A549 (cell line): ENCODE data around the gene SDE2. TPM values are rescaled to one million over a fixed set of nuclear protein-coding genes. Genes with fewer than 3 reads are reported as not detected.
"Not testable (repeated sequence)": the region's sequence is repeated elsewhere in the genome, so short reads cannot be mapped to it uniquely, and the experiment has no call there.

ENCODE experiments used
- ATAC-seq, 2 experiments: fragments of 200-7000 bp in 1 of 2; fragments of >200 bp in 1 of 2; cut with Nextera tagmentation in 1 of 2; cut with Tn5 transposase in 1 of 2; 3 replicates each; pipeline versions ENCODE4 v1.8.0 to v1.9.1; 2018 to 2020; ENCODE audit warnings: mild to moderate bottlenecking in 1 of 2, moderate library complexity in 1 of 2
- CTCF ChIA-PET: fragments of 300-600 bp; sonication (Branson Sonifier 250); formaldehyde crosslinking; extraction: SDS; loops from one replicate; lab custom pipeline; 2021; ENCODE audit warnings: antibody characterized with exemption, inconsistent platforms; lab: Yijun Ruan, JAX
- POLR2A ChIA-PET: fragments of 350-600 bp; formaldehyde crosslinking; extraction: SDS; loops from one replicate; lab custom pipeline; 2021; ENCODE audit warnings: antibody characterized with exemption, inconsistent platforms; lab: Yijun Ruan, JAX
- DNase-seq, 2 experiments: peaks; one replicate each; pipeline versions ENCODE4 v3.0.0 to v3.0.0-alpha.2; 2011 to 2016; ENCODE audit warnings: low read depth in 1 of 2, low spot score in 1 of 2
- FAIRE-seq: peaks from 2 replicates; lab custom pipeline; 2011; peaks lifted over from hg19 to GRCh38; lab: Jason Lieb, UNC
- H3K27ac ChIP-seq, 2 experiments: fragments of >200 bp; sonication (Bioruptor Twin); formaldehyde crosslinking; 3 replicates each; pipeline ENCODE4 v1.5.1; 2016 to 2017
- H3K4me1 ChIP-seq: fragments of >200 bp; sonication (Bioruptor Twin); formaldehyde crosslinking; 3 replicates; pipeline ENCODE4 v1.6.1; 2016
- H3K4me2 ChIP-seq: fragments of >200 bp; sonication (Bioruptor Twin); formaldehyde crosslinking; 3 replicates; pipeline ENCODE4 v1.6.1; 2016
- H3K4me3 ChIP-seq: fragments of >200 bp; sonication (Bioruptor Twin); formaldehyde crosslinking; 3 replicates; pipeline ENCODE4 v1.5.1; 2016
- H3K9me3 ChIP-seq: fragments of >200 bp; sonication (Bioruptor Twin); formaldehyde crosslinking; 3 replicates; pipeline ENCODE4 v1.6.1; 2016
- BHLHE40 ChIP-seq: IDR thresholded peaks from 2 replicates; pipeline ENCODE4 v1.6.1; 2012; ENCODE audit warnings: low read depth, low read length, inconsistent platforms
- CBX8 ChIP-seq: fragments of 200-600 bp; sonication (generic); IDR thresholded peaks from 2 replicates; pipeline ENCODE4 v1.6.1; 2016
- ESRRA ChIP-seq: fragments of 150-350 bp; IDR thresholded peaks from 2 replicates; pipeline ENCODE4 v1.6.1; 2014; ENCODE audit warnings: mild to moderate bottlenecking, low read length, borderline replicate concordance
- HOXA7 ChIP-seq: fragments of 250-450 bp; sonication (Bioruptor Pico); IDR thresholded peaks from 2 replicates; pipeline ENCODE4 v1.5.0; 2020; ENCODE audit warnings: mild to moderate bottlenecking, moderate library complexity
- KDM1A ChIP-seq: fragments of 200-600 bp; sonication (generic); IDR thresholded peaks from 2 replicates; pipeline ENCODE4 v1.6.1; 2016; ENCODE audit warnings: low read depth, mild to moderate bottlenecking
- PHF8 ChIP-seq: fragments of 200-600 bp; sonication (generic); IDR thresholded peaks from 2 replicates; pipeline ENCODE4 v1.6.1; 2016; ENCODE audit warnings: low read depth, mild to moderate bottlenecking, antibody characterized with exemption, moderate library complexity, borderline replicate concordance
- REST ChIP-seq: fragments of 200-600 bp; sonication (generic); IDR thresholded peaks from 2 replicates; pipeline ENCODE4 v1.6.1; 2016; ENCODE audit warnings: antibody characterized with exemption, mild to moderate bottlenecking, moderate library complexity
- SREBF2 ChIP-seq: fragments of 450-650 bp; IDR thresholded peaks from 2 replicates; pipeline ENCODE4 v1.6.1; 2014; ENCODE audit warnings: mild to moderate bottlenecking, moderate library complexity
- ZSCAN20 ChIP-seq: fragments of 250-450 bp; sonication (Bioruptor Pico); IDR thresholded peaks from 2 replicates; pipeline ENCODE4 v1.8.0; 2022; ENCODE audit warnings: mild to moderate bottlenecking, moderate library complexity
- WGBS: methylation state at CpG from one replicate; pipeline ENCODE4 v1.1.6; 2017; ENCODE audit errors: missing lambda C conversion rate; 5-methylcytosine and 5-hydroxymethylcytosine counted together
- polyA plus RNA-seq, 4 experiments: library from polyadenylated mRNA; depleted of rRNA in 3 of 4; stranded (reverse); fragments of >200 nt; fragmentation: RNase III in 1 of 4; extraction: RNeasy Plus Mini Kit Qiagen cat#74134 plus additional on column Dnase treatment in 1 of 4; gene quantifications; 2 replicates in 3 of 4; 3 replicates in 1 of 4; pipeline ENCODE4 v1.2.3, GENCODE V29; 2011 to 2017
- TF ChIP-seq, protein P1 (sequence below): fragments of 150-350 bp; IDR thresholded peaks from 2 replicates; pipeline ENCODE4 v1.6.1; 2014; ENCODE audit warnings: low read depth, mild to moderate bottlenecking, low read length
- TF ChIP-seq, protein P2 (sequence below): fragments of 250-450 bp; sonication (Bioruptor Pico); IDR thresholded peaks from 2 replicates; pipeline ENCODE4 v1.5.0; 2020; ENCODE audit warnings: low read depth, mild to moderate bottlenecking, moderate library complexity

The SDE2 gene
- polyA plus RNA-seq, 2 of the 4 experiments (the other 2 are of a cell fraction): 9.2 to 24.8 TPM

- WGBS: 95% methylated on average over 8 of the region's 8 CpGs
- H3K4me1 ChIP-seq: peaks cover 33% of the 10 kb centered on the region; the same call in 2 of the 3 replicates
- no peak overlapping the region for H3K4me2 ChIP-seq
- POLR2A ChIA-PET: interaction anchor here (1.0 to 2.1 kb wide), 2 partner anchors 13 to 60 kb away, joined by 3 to 14 read pairs; no protein-coding TSS in a partner anchor
- CTCF ChIA-PET: no interaction called here
- H3K27ac ChIP-seq: no peak overlapping the region
- no peak for ATAC-seq
- TF ChIP-seq CBX8: no peak
- TF ChIP-seq HOXA7 (CRISPR knock-in tag): no peak
- TF ChIP-seq SREBF2: no peak
- no peak for TF ChIP-seq ZSCAN20 (CRISPR knock-in tag)
- TF ChIP-seq, all 56 proteins: peak for 0
- DNase-seq: no peak
- H3K9me3 ChIP-seq: no peaks in the 10 kb centered on the region
- no peak for FAIRE-seq
- H3K4me3 ChIP-seq: no peak overlapping the region
Measured at GRCh38 chr1:226001088-226001487, 1.9 kb upstream of the SDE2 start.

DNA sequence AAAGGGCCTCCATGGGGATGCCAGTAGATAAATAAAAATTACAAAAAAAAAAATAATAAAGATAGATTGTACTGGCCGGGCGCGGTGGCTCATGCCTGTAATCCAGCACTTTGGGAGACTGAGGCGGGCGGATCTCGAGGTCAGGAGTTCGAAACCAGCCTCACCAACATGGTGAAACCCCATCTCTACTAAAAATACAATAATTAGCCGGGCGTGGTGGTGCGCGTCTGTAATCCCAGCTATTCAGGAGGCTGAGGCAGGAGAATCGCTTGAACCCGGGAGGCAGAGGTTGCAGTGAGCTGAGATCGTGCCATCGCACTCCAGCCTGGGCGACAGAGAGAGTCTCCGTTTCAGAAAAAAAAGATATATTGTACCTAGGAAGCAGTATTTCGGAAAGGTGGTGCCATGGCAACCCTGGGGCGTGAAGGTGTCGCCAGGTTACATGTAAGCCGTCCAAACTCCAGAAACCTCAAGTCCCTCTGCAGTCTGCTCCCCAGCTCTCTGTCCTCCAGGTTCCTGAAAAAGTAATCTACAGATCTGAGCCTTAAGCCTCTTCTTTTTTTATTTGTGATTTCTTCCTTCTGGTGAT is 1.4 kb upstream of the SDE2 start:
- H3K4me3 ChIP-seq, DNase-seq, ATAC-seq, H3K4me2 ChIP-seq, CTCF ChIA-PET, H3K9me3 ChIP-seq, H3K27ac ChIP-seq, FAIRE-seq: not testable (repeated sequence)
- H3K4me1 ChIP-seq: peaks cover 35% of the 10 kb centered on the region; the same call in 2 of the 3 replicates
- WGBS: 92% methylated on average over 21 of the region's 21 CpGs
- POLR2A ChIA-PET: interaction anchor here (1.4 to 2.1 kb wide), 2 partner anchors 10 to 13 kb away, joined by 14 to 17 read pairs; no protein-coding TSS in a partner anchor

GRCh38 chr1:225999912-226000337 is 782 bp upstream of the SDE2 start:
- ATAC-seq (no peak), DNase-seq (no peak), FAIRE-seq (no peak)
- ChIA-PET CTCF (interaction anchor here (0.7 to 1.3 kb wide), 2 partner anchors 12 to 20 kb away, joined by 4 read pairs; no protein-coding TSS in a partner anchor), POLR2A (interaction anchor here (0.7 to 2.1 kb wide), 23 partner anchors 9 to 347 kb away, joined by 3 to 132 read pairs (median 5); partner anchors contain the start of genes ENAH, H3-3A, PYCR2 and SRP9)
- H3K4me3 ChIP-seq: peak overlapping the region; percentile 30
- peak overlapping the region; percentile 77 to 94 for H3K27ac ChIP-seq
- 81% methylated on average over 10 of the region's 10 CpGs for WGBS
- TF ChIP-seq PHF8 (peak; percentile 25; the same call in 1 of the 2 replicates), BHLHE40 (no peak), KDM1A (no peak), REST (no peak), ZSCAN20 (CRISPR knock-in tag) (no peak), ESRRA (no peak)
- TF ChIP-seq, protein P1, sequence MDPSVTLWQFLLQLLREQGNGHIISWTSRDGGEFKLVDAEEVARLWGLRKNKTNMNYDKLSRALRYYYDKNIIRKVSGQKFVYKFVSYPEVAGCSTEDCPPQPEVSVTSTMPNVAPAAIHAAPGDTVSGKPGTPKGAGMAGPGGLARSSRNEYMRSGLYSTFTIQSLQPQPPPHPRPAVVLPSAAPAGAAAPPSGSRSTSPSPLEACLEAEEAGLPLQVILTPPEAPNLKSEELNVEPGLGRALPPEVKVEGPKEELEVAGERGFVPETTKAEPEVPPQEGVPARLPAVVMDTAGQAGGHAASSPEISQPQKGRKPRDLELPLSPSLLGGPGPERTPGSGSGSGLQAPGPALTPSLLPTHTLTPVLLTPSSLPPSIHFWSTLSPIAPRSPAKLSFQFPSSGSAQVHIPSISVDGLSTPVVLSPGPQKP: no peak
- TF ChIP-seq, protein P2, sequence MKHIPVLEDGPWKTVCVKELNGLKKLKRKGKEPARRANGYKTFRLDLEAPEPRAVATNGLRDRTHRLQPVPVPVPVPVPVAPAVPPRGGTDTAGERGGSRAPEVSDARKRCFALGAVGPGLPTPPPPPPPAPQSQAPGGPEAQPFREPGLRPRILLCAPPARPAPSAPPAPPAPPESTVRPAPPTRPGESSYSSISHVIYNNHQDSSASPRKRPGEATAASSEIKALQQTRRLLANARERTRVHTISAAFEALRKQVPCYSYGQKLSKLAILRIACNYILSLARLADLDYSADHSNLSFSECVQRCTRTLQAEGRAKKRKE: no peak
- no peaks in the 10 kb centered on the region for H3K9me3 ChIP-seq
- peak overlapping the region; percentile 78 for H3K4me2 ChIP-seq
- peaks cover 35% of the 10 kb centered on the region; the same call in 2 of the 3 replicates for H3K4me1 ChIP-seq
